Mesothelial cell of epicardium (in vitro differentiated cells): ENCODE results near the gene TSFM. TPM values are rescaled to one million over a fixed set of nuclear protein-coding genes. Genes with fewer than 3 reads are reported as not detected.

Experiments
- DNase-seq, 2 experiments: peaks; one replicate each; pipeline ENCODE4 v3.0.0; 2021; ENCODE audit warnings: low spot score in 2 of 2; ENCODE audit not compliant: unreplicated experiment in 2 of 2
- H3K27ac Mint-ChIP-seq: 2 replicates; pipeline ENCODE4 v1.8.0; 2021; ENCODE audit warnings: mixed read lengths
- H3K27me3 Mint-ChIP-seq: 2 replicates; pipeline ENCODE4 v1.8.0; 2021; ENCODE audit warnings: low read depth, mixed read lengths
- H3K36me3 Mint-ChIP-seq: 2 replicates; pipeline ENCODE4 v1.8.0; 2021; ENCODE audit warnings: mixed read lengths
- H3K4me1 Mint-ChIP-seq: 2 replicates; pipeline ENCODE4 v1.8.0; 2021; ENCODE audit warnings: mixed read lengths
- H3K4me3 Mint-ChIP-seq: 2 replicates; pipeline ENCODE4 v1.8.0; 2021; ENCODE audit warnings: mild to moderate bottlenecking, moderate library complexity, mixed read lengths
- H3K9me3 Mint-ChIP-seq: 2 replicates; pipeline ENCODE4 v1.8.0; 2021; ENCODE audit warnings: mixed read lengths
- total RNA-seq: library from RNA; stranded (reverse); gene quantifications from 3 replicates; pipeline ENCODE4 v1.2.1, GENCODE V29; 2021
- TF ChIP-seq, protein P1 (sequence below): fragments of 200-600 bp; sonication (generic); IDR thresholded peaks from one replicate; pipeline ENCODE4 v1.5.0; 2021; ENCODE audit warnings: antibody characterized with exemption; ENCODE audit not compliant: unreplicated experiment

TSFM gene
- total RNA-seq, 1 donor from 2014 or later = 23.4 TPM

DNA sequence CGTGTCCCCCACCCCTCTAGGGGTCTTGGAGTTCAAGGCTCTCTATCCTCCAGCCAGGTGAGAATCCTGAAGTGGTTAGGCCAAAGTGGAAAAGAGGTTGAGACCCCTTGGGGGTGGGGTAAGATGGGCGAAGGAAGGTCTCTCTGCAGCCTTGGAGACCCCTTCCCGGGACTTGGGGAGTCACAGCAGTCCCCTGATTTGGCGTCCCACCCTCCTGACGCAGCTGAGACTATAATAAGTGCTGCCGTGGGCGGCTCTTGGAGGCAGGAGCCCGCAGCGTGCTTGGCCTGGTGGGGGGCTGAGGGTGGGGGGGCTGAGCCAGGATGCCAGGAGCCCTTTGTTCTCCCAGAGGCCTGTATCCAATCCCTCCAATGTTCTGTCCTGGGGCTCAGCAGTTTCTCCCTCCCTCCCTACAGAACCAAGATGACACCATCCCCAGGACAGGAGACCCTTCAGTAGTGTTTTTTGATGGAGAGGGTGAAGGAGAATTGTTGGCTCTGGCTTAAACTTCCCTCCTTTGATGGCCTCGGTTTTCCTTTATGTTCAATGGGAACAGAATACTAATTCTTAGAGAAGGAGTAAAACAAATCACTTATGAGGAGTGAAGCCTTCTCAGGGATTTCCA lies 42.6 kb upstream of the TSFM start:
- no peak for DNase-seq
- Mint-ChIP-seq H3K36me3 (no peaks in the 10 kb centered on the region), H3K27me3 (peaks cover 74% of the 10 kb centered on the region), H3K27ac (no peak overlapping the region), H3K9me3 (no peaks in the 10 kb centered on the region), H3K4me3 (no peak overlapping the region), H3K4me1 (peaks cover 20% of the 10 kb centered on the region)
- TF ChIP-seq, protein P1, sequence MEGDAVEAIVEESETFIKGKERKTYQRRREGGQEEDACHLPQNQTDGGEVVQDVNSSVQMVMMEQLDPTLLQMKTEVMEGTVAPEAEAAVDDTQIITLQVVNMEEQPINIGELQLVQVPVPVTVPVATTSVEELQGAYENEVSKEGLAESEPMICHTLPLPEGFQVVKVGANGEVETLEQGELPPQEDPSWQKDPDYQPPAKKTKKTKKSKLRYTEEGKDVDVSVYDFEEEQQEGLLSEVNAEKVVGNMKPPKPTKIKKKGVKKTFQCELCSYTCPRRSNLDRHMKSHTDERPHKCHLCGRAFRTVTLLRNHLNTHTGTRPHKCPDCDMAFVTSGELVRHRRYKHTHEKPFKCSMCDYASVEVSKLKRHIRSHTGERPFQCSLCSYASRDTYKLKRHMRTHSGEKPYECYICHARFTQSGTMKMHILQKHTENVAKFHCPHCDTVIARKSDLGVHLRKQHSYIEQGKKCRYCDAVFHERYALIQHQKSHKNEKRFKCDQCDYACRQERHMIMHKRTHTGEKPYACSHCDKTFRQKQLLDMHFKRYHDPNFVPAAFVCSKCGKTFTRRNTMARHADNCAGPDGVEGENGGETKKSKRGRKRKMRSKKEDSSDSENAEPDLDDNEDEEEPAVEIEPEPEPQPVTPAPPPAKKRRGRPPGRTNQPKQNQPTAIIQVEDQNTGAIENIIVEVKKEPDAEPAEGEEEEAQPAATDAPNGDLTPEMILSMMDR = no peak

DNA sequence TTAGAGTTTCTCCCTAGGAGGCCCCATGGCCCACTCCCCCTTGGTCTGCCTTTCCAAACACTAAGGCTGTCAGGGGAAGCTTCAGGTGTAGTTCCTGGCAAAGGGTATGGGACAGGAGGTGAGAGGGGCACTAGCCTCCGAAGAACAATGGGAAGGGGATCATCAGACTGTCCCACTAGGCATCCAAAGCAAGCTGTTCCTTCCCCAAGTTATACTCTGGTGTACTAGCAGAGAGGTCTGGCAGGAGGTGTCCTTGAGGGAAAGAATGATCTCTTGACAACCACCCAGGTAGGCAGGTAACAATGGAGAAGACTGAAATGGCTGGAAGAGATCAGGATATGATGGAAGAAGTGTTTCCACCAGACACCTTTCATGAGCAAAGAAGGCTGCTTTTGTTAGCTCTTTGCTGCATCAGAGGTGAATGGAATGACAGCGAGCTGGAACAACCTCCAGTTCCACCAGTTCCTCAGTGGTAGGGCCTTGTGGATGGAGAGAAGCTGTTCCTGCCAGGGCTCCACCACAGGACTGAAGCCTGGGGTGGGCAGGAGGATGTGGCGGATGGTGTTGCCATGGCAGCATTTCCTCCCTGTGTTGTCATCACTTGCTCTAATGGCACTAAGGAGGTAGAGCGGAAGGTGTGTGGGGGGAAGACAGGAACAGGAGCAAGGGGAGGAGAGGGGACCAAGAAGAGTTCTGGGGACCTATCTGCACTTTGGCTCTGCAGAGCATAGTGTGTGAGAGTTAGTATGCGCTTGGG lies 41.8 kb upstream of the TSFM start:
- TF ChIP-seq, protein P1 = no peak
- no peaks in the 10 kb centered on the region for H3K9me3 Mint-ChIP-seq
- H3K27ac Mint-ChIP-seq = no peak overlapping the region
- no peak overlapping the region for H3K4me3 Mint-ChIP-seq
- H3K27me3 Mint-ChIP-seq = peaks cover 66% of the 10 kb centered on the region
- DNase-seq = no peak
- peaks cover 25% of the 10 kb centered on the region for H3K4me1 Mint-ChIP-seq
- H3K36me3 Mint-ChIP-seq = no peaks in the 10 kb centered on the region

DNA sequence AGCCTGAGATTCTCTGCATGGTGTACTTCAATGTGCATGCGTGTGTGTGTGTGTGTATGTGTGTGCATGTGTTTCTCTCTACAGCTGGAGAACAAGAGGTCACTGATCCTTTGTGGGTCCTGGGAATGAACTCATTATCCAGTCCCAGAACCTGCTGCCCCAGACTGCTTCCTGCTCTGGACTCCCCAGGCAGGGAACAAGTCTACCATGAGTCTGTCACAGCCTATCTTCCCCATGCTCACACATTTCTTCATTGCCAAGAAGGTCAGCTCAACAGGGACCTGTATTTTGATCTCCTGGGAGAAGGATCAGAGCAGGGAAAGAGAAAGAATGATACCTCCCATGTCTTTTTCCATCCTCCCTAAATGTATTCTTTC lies 41.2 kb upstream of the TSFM start:
- Mint-ChIP-seq H3K27me3 (peaks cover 60% of the 10 kb centered on the region), H3K9me3 (no peaks in the 10 kb centered on the region), H3K36me3 (peaks cover 4% of the 10 kb centered on the region), H3K4me1 (peaks cover 28% of the 10 kb centered on the region), H3K27ac (no peak overlapping the region), H3K4me3 (no peak overlapping the region)
- DNase-seq = no peak
- TF ChIP-seq, protein P1 = no peak

DNA sequence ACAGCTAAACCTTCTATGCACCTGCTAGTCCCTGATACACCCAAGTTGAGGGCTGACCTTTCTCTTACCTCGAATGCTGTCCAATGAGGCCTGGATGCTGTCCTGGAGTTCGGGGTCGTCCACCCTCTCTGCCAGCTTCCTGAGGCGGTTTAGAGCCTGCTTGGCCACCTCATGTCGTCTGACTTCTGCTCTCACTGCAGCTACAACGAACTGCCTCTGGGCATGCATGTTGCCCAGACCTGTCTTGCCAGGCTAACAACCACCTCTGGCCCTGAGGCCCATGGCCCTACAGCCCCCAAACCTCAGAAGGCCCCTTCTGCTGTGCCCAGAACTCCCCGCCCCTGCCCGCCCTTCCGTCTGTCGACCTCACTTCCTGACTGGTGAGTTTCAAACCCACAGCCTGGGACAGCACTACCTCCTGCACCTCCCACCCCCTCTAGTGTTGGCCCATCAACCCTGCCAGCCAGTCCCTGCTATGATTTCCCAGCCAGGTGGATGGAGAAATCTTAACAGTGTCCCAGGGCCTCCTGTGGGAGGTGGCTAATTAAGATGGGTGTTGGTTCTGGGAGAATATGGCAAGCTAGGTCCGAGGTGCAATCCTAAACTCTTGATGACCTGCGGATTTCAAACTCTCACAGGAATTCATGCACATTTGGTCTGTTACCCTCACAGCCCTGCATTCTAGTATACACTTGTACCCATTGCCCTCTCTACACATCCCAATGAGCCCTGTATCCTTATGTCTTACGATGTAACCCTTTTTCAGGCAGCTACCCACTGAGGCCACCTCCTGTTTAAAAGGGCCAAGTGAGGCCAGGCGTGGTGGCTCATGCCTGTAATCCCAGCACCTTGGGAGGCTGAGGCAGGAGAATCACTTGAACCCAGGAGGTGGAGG lies 40.5 kb upstream of the TSFM start:
- H3K4me1 Mint-ChIP-seq = peaks cover 22% of the 10 kb centered on the region
- no peak overlapping the region for H3K4me3 Mint-ChIP-seq
- no peak overlapping the region for H3K27ac Mint-ChIP-seq
- no peak for DNase-seq
- H3K27me3 Mint-ChIP-seq = peaks cover 53% of the 10 kb centered on the region
- no peaks in the 10 kb centered on the region for H3K9me3 Mint-ChIP-seq
- H3K36me3 Mint-ChIP-seq = peaks cover 10% of the 10 kb centered on the region
- TF ChIP-seq, protein P1 = no peak

DNA sequence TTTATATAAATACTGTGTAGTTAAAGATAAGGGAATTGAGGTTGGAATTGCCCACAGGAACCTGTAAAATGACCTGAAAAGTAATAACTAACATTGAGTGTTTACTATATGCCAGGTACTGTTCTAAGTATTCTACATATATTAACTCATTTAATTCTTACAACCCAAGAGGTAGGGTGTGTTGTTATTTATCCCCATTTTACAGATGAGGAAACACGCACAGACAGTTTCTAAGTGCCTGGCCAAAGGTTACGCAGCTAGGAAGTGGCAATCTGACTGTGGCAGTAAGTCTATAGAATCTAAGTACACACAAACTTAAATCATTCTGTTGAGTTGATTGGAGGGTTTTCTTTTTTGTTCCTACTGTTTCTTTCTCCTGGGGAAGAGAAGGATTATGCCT lies 38.8 kb upstream of the TSFM start:
- peaks cover 21% of the 10 kb centered on the region for H3K4me1 Mint-ChIP-seq
- H3K27ac Mint-ChIP-seq = peak overlapping the region; percentile 93
- TF ChIP-seq, protein P1 = no peak
- peaks cover 19% of the 10 kb centered on the region for H3K36me3 Mint-ChIP-seq
- H3K27me3 Mint-ChIP-seq = peaks cover 48% of the 10 kb centered on the region
- H3K4me3 Mint-ChIP-seq = peak overlapping the region; percentile 94
- no peaks in the 10 kb centered on the region for H3K9me3 Mint-ChIP-seq
- no peak for DNase-seq
